Astrocyte (in vitro differentiated cells and primary cell): Measurements from ENCODE around the gene CREB3.

Experiments used
- EZH2 ChIP-seq: IDR thresholded peaks from 2 replicates; pipeline ENCODE4 v1.6.1; 2012; ENCODE audit warnings: mild to moderate bottlenecking, low read length, inconsistent platforms; ENCODE audit not compliant: insufficient read depth
- TF ChIP-seq, protein P1 (sequence below): IDR thresholded peaks from 2 replicates; pipeline ENCODE4 v1.5.1; 2011; ENCODE audit warnings: low read depth, mild to moderate bottlenecking, inconsistent platforms, low read length, moderate library complexity; ENCODE audit not compliant: insufficient read depth

GRCh38 chr9:35711501-35712428 is 20.7 kb upstream of the CREB3 start:
- TF ChIP-seq, protein P1, sequence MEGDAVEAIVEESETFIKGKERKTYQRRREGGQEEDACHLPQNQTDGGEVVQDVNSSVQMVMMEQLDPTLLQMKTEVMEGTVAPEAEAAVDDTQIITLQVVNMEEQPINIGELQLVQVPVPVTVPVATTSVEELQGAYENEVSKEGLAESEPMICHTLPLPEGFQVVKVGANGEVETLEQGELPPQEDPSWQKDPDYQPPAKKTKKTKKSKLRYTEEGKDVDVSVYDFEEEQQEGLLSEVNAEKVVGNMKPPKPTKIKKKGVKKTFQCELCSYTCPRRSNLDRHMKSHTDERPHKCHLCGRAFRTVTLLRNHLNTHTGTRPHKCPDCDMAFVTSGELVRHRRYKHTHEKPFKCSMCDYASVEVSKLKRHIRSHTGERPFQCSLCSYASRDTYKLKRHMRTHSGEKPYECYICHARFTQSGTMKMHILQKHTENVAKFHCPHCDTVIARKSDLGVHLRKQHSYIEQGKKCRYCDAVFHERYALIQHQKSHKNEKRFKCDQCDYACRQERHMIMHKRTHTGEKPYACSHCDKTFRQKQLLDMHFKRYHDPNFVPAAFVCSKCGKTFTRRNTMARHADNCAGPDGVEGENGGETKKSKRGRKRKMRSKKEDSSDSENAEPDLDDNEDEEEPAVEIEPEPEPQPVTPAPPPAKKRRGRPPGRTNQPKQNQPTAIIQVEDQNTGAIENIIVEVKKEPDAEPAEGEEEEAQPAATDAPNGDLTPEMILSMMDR = no peak
- no peak for TF ChIP-seq EZH2
